Mesendoderm (in vitro differentiated cells): ENCODE measurements around the gene B3GNT4.
"Not testable (repeated sequence)": the region's sequence is repeated elsewhere in the genome, so short reads cannot be mapped to it uniquely, and the experiment has no call there.

Source experiments
- DNase-seq: peaks from one replicate; pipeline ENCODE4 v3.0.0; 2013
- H2AK5ac ChIP-seq: 2 replicates; pipeline ENCODE4 v1.6.1; 2013; ENCODE audit warnings: low read length, inconsistent platforms
- H2BK120ac ChIP-seq: 2 replicates; pipeline ENCODE4 v1.6.1; 2013; ENCODE audit warnings: low read depth, mild to moderate bottlenecking, low read length, moderate library complexity, mixed read lengths
- H2BK15ac ChIP-seq: replicated peaks from 2 replicates; pipeline ENCODE4 v1.6.1; 2013; ENCODE audit warnings: low read depth, mild to moderate bottlenecking, moderate library complexity
- H2BK5ac ChIP-seq: 2 replicates; pipeline ENCODE4 v1.6.1; 2013; ENCODE audit warnings: low read length, inconsistent platforms
- H3K18ac ChIP-seq: 2 replicates; pipeline ENCODE4 v1.6.1; 2013; ENCODE audit warnings: mild to moderate bottlenecking, low read length, mixed read lengths
- H3K23ac ChIP-seq: one replicate; pipeline ENCODE4 v1.6.1; 2013; ENCODE audit warnings: low read length
- H3K27ac ChIP-seq: 2 replicates; pipeline ENCODE4 v1.5.1; 2013; ENCODE audit warnings: low read depth, mild to moderate bottlenecking, inconsistent platforms, low read length, moderate library complexity
- H3K27me3 ChIP-seq: 2 replicates; pipeline ENCODE4 v1.6.1; 2013; ENCODE audit warnings: low read length, control low read depth, mild to moderate bottlenecking, inconsistent platforms; ENCODE audit not compliant: insufficient read depth, poor library complexity
- H3K36me3 ChIP-seq: 2 replicates; pipeline ENCODE4 v1.6.1; 2013; ENCODE audit warnings: low read length, inconsistent platforms; ENCODE audit not compliant: control insufficient read depth, insufficient read depth
- H3K4ac ChIP-seq: one replicate; pipeline ENCODE4 v1.6.1; 2013; ENCODE audit warnings: low read depth, mild to moderate bottlenecking, low read length, moderate library complexity
- H3K4me1 ChIP-seq: 2 replicates; pipeline ENCODE4 v1.6.1; 2013; ENCODE audit warnings: low read depth, low read length, inconsistent platforms; ENCODE audit not compliant: control insufficient read depth
- H3K4me2 ChIP-seq: 2 replicates; pipeline ENCODE4 v1.6.1; 2013; ENCODE audit warnings: low read length
- H3K4me3 ChIP-seq: 2 replicates; pipeline ENCODE4 v1.5.1; 2013; ENCODE audit warnings: mild to moderate bottlenecking, low read length
- H3K56ac ChIP-seq: one replicate; pipeline ENCODE4 v1.6.1; 2013; ENCODE audit warnings: low read length
- H3K79me1 ChIP-seq: 2 replicates; pipeline ENCODE4 v1.6.1; 2013; ENCODE audit warnings: low read length, inconsistent platforms
- H3K79me2 ChIP-seq: 2 replicates; pipeline ENCODE4 v1.6.1; 2013; ENCODE audit warnings: mild to moderate bottlenecking, low read length; ENCODE audit not compliant: control insufficient read depth, insufficient read depth
- H3K9ac ChIP-seq: 2 replicates; pipeline ENCODE4 v1.6.1; 2013; ENCODE audit warnings: low read length, inconsistent platforms
- H4K5ac ChIP-seq: one replicate; pipeline ENCODE4 v1.6.1; 2013; ENCODE audit warnings: low read length
- H4K8ac ChIP-seq: one replicate; pipeline ENCODE4 v1.6.1; 2013; ENCODE audit warnings: low read depth, mild to moderate bottlenecking, control low read depth, low read length, moderate library complexity
- WGBS: extraction: QIAGEN DNeasy Blood & Tissue Kit; methylation state at CpG from one replicate; pipeline ENCODE4 v1.1.7; 2013; ENCODE audit warnings: low lambda C conversion rate, missing lambda C conversion rate; ENCODE audit not compliant: insufficient coverage; ENCODE audit errors: extremely low coverage; 5-methylcytosine and 5-hydroxymethylcytosine counted together
- small RNA-seq: library from polyadenylated mRNA; stranded (forward); fragments of <200 nt; extraction: miRNeasy Mini kit (QIAGEN cat#:217004); gene quantifications from one replicate; pipeline ENCODE3, GENCODE V24; 2013; ENCODE audit not compliant: insufficient read depth

Gene B3GNT4

GRCh38 chr12:122258462-122258861, 55.0 kb downstream of the B3GNT4 start:
- H3K27ac ChIP-seq, H3K23ac ChIP-seq, H3K4me2 ChIP-seq, H3K9ac ChIP-seq, H3K56ac ChIP-seq, H3K27me3 ChIP-seq, H3K79me1 ChIP-seq, H2BK15ac ChIP-seq, H2BK120ac ChIP-seq, H3K79me2 ChIP-seq, H2AK5ac ChIP-seq, H3K36me3 ChIP-seq, H4K8ac ChIP-seq, H2BK5ac ChIP-seq, H3K4ac ChIP-seq, H4K5ac ChIP-seq, H3K4me1 ChIP-seq, H3K18ac ChIP-seq, DNase-seq, H3K4me3 ChIP-seq: not testable (repeated sequence)
- WGBS: no CpG with 5 or more reads among the region's 4 CpGs

Small RNA genes lying within 50 kb of the gene (small RNA-seq; reads per million reads assigned to genes)
- gene DIABLO: 2.3 reads per million, percentile 28 among the genes with 10 or more reads in this experiment
